ENCODE data around the gene CNTN1. TPM values are rescaled to one million over a fixed set of nuclear protein-coding genes. Genes with fewer than 3 reads are reported as not detected.

CNTN1 gene
- total and polyA plus RNA-seq, 2 experiments from 2014 or later: 0.58 to 2.4 TPM

DNA sequence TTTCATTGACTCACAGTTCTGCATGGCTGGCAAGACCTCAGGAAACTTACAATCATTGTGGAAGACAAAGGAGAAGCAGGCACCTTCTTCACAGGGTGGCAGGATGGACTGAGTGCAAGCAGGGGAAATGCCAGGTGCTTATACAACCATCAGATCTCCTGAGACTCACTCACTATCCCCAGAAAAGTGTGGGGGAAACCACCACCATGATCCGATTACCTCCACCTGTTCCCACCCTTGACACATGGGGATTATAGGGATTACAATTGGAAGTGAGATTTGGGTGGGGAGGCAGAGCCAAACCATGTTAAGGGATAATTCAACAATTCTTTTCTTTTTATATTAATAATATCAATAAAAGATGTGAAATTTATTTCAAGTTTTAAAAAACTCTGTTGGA lies 34.1 kb downstream of the CNTN1 start:
- WGBS (ENCODE audit: low lambda C conversion rate, missing lambda C conversion rate): 100% methylated on average over 1 of the region's 1 CpG
- Histone ChIP-seq H3K27me3 (no peaks in the 10 kb centered on the region), H3K4me2 (no peak overlapping the region), H3K9me2 (replicated peaks; ENCODE audit: insufficient read depth) (no peaks in the 10 kb centered on the region), H3K79me2 (no peaks in the 10 kb centered on the region), H3K27ac (no peak overlapping the region), H3K36me3 (replicated peaks; ENCODE audit: insufficient read depth, low read depth) (no peaks in the 10 kb centered on the region), H3K9me3 (ENCODE audit: low read depth) (no peaks in the 10 kb centered on the region), H4K20me1 (ENCODE audit: insufficient read depth, poor library complexity, severe bottlenecking) (no peaks in the 10 kb centered on the region), H3K4me3 (no peak overlapping the region), H2AFZ (no peak overlapping the region), H3K4me1 (ENCODE audit: insufficient read depth) (no peaks in the 10 kb centered on the region)
- no peak for DNase-seq (ENCODE audit: low spot score)
- TF ChIP-seq EZH2phosphoT487 (IDR thresholded peaks at IDR 0.05; ENCODE audit: low read depth, severe bottlenecking, unreplicated experiment) (no peak), EZH2 (IDR thresholded peaks at IDR 0.05; ENCODE audit: borderline replicate concordance) (no peak)
- TF ChIP-seq, protein P1, sequence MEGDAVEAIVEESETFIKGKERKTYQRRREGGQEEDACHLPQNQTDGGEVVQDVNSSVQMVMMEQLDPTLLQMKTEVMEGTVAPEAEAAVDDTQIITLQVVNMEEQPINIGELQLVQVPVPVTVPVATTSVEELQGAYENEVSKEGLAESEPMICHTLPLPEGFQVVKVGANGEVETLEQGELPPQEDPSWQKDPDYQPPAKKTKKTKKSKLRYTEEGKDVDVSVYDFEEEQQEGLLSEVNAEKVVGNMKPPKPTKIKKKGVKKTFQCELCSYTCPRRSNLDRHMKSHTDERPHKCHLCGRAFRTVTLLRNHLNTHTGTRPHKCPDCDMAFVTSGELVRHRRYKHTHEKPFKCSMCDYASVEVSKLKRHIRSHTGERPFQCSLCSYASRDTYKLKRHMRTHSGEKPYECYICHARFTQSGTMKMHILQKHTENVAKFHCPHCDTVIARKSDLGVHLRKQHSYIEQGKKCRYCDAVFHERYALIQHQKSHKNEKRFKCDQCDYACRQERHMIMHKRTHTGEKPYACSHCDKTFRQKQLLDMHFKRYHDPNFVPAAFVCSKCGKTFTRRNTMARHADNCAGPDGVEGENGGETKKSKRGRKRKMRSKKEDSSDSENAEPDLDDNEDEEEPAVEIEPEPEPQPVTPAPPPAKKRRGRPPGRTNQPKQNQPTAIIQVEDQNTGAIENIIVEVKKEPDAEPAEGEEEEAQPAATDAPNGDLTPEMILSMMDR (IDR thresholded peaks at IDR 0.05; ENCODE audit: poor library complexity): no peak

DNA sequence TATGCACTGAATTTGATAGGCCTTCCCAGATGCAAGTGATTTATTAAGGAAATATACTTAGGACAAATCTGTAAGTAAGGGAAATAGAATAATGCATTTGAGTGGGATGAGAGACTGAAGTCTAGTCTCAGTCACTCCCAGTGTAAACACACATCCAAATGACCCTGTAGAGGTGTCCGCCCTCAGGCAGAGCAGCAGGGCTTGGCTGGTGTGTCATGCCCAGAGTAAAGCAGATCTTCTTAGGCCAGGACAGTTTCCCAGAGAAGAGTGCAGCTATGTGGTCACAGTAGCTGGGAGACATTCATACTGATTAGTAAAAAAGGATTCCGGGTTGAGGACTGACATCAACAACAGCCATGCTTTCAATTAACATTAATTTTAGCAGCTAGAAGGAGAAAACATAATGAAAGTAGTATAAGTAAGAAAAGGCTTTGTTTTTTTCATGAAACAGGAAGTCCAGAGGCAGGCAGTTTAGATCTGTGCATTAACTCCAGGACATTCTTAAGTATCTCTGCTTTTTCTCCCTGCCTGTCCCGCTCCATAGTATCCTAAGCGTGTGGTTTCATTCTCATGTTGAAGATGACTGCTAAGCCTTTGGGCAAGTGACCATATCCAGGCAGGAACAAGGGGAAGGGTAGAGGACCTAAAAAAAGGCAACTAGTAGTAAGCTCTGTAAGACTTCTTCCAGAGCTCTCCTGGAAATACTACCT lies 35.7 kb downstream of the CNTN1 start:
- Histone ChIP-seq H3K36me3 (replicated peaks; ENCODE audit: insufficient read depth, low read depth) (no peaks in the 10 kb centered on the region), H3K27ac (no peak overlapping the region), H3K79me2 (no peaks in the 10 kb centered on the region), H4K20me1 (ENCODE audit: insufficient read depth, poor library complexity, severe bottlenecking) (no peaks in the 10 kb centered on the region), H3K4me1 (ENCODE audit: insufficient read depth) (no peaks in the 10 kb centered on the region), H3K4me3 (no peak overlapping the region), H3K9me2 (replicated peaks; ENCODE audit: insufficient read depth) (no peaks in the 10 kb centered on the region), H3K27me3 (no peaks in the 10 kb centered on the region), H2AFZ (no peak overlapping the region), H3K9me3 (ENCODE audit: low read depth) (no peaks in the 10 kb centered on the region), H3K4me2 (no peak overlapping the region)
- WGBS (ENCODE audit: low lambda C conversion rate, missing lambda C conversion rate): 81% methylated on average over 4 of the region's 4 CpGs
- no peak for DNase-seq (ENCODE audit: low spot score)
- TF ChIP-seq, protein P1 (IDR thresholded peaks at IDR 0.05; ENCODE audit: poor library complexity): no peak
- TF ChIP-seq EZH2 (IDR thresholded peaks at IDR 0.05; ENCODE audit: borderline replicate concordance) (no peak), EZH2phosphoT487 (IDR thresholded peaks at IDR 0.05; ENCODE audit: low read depth, severe bottlenecking, unreplicated experiment) (no peak)

DNA sequence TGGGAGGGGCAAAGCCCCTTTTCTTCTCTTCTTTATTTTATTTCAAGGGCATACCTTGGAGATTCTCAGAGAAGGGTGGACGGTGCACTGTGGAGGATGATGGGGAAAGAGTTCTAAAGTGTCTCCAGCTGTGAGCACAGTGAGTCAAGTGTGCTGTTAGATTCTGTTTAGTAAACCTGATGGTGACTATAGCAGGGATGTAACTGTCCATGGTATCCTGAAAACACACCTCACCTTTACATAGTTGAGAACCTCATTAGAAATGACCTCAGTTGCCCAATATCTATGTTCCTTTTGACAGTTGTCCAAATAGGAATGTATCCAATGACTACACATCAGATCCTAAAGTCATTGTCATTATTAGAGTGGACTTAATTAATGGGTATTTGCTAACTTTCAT lies 38.0 kb downstream of the CNTN1 start:
- H3K27ac ChIP-seq: no peak overlapping the region
- TF ChIP-seq EZH2phosphoT487 (IDR thresholded peaks at IDR 0.05; ENCODE audit: low read depth, severe bottlenecking, unreplicated experiment) (no peak), EZH2 (IDR thresholded peaks at IDR 0.05; ENCODE audit: borderline replicate concordance) (no peak)
- TF ChIP-seq, protein P1 (IDR thresholded peaks at IDR 0.05; ENCODE audit: poor library complexity): no peak
- 76% methylated on average over 1 of the region's 1 CpG for WGBS (ENCODE audit: low lambda C conversion rate, missing lambda C conversion rate)
- H3K4me2 ChIP-seq: no peak overlapping the region
- no peaks in the 10 kb centered on the region for H3K36me3 ChIP-seq (replicated peaks; ENCODE audit: insufficient read depth, low read depth)
- H3K4me3 ChIP-seq: no peak overlapping the region
- H4K20me1 ChIP-seq (ENCODE audit: insufficient read depth, poor library complexity, severe bottlenecking): no peaks in the 10 kb centered on the region
- H3K4me1 ChIP-seq (ENCODE audit: insufficient read depth): no peaks in the 10 kb centered on the region
- no peaks in the 10 kb centered on the region for H3K27me3 ChIP-seq
- no peak overlapping the region for H2AFZ ChIP-seq
- H3K9me2 ChIP-seq (replicated peaks; ENCODE audit: insufficient read depth): no peaks in the 10 kb centered on the region
- H3K9me3 ChIP-seq (ENCODE audit: low read depth): no peaks in the 10 kb centered on the region
- no peak for DNase-seq (ENCODE audit: low spot score)
- H3K79me2 ChIP-seq: no peaks in the 10 kb centered on the region

Measured in hepatocyte (in vitro differentiated cells).